Measurements from ENCODE around the gene POM121C.
"Not testable (repeated sequence)": the region's sequence is repeated elsewhere in the genome, so short reads cannot be mapped to it uniquely, and the experiment has no call there.

DNA sequence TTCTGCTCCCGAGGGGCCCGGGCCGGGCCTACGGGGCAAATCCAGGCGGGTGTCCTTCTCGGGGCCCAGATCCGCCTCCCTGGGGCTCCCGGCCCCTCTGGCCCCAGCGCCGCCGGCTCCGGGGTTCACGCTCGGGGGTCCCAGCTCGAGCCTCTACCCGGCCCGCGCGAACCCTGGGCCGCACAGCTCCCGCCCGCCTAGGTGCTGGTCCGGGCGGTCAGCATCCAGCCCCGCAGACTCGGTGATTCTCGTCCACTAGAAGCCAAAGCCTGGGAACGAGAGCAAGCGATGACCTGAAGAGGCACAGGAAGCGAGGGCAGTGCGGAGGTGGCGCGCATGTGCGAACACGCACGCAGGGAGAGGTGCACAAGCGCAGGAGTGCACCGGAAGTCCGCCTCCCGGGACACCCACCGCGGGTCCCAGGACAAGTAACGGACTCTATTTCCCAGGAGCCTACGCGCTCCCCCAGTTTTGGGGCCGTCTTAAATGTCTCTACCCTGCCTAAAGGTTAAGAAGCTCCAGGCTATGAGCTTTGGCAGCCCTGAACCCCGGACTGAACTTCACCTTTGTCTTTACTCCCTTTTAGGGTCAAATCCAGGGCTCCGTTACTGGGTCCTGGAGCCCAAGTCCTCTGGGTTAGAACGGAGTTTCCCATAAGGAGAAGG is at the start of gene POM121C:
- TF ChIP-seq EP300 (IDR thresholded peaks at IDR 0.05; ENCODE audit: borderline replicate concordance); CEBPB (IDR thresholded peaks at IDR 0.05); RAD21 (IDR thresholded peaks at IDR 0.05; ENCODE audit: low read depth); YY1 (IDR thresholded peaks at IDR 0.05; ENCODE audit: low read depth); EGR1 (IDR thresholded peaks at IDR 0.05); TEAD4 (IDR thresholded peaks at IDR 0.05): not testable (repeated sequence)
- TF ChIP-seq TAF1 (IDR thresholded peaks at IDR 0.05; ENCODE audit: low read depth) = peak; percentile 64
- TF ChIP-seq, protein P1, sequence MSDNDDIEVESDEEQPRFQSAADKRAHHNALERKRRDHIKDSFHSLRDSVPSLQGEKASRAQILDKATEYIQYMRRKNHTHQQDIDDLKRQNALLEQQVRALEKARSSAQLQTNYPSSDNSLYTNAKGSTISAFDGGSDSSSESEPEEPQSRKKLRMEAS (IDR thresholded peaks at IDR 0.05) = peak; percentile 69
- TF ChIP-seq, protein P2, sequence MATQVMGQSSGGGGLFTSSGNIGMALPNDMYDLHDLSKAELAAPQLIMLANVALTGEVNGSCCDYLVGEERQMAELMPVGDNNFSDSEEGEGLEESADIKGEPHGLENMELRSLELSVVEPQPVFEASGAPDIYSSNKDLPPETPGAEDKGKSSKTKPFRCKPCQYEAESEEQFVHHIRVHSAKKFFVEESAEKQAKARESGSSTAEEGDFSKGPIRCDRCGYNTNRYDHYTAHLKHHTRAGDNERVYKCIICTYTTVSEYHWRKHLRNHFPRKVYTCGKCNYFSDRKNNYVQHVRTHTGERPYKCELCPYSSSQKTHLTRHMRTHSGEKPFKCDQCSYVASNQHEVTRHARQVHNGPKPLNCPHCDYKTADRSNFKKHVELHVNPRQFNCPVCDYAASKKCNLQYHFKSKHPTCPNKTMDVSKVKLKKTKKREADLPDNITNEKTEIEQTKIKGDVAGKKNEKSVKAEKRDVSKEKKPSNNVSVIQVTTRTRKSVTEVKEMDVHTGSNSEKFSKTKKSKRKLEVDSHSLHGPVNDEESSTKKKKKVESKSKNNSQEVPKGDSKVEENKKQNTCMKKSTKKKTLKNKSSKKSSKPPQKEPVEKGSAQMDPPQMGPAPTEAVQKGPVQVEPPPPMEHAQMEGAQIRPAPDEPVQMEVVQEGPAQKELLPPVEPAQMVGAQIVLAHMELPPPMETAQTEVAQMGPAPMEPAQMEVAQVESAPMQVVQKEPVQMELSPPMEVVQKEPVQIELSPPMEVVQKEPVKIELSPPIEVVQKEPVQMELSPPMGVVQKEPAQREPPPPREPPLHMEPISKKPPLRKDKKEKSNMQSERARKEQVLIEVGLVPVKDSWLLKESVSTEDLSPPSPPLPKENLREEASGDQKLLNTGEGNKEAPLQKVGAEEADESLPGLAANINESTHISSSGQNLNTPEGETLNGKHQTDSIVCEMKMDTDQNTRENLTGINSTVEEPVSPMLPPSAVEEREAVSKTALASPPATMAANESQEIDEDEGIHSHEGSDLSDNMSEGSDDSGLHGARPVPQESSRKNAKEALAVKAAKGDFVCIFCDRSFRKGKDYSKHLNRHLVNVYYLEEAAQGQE (IDR thresholded peaks at IDR 0.05; ENCODE audit: low read depth) = not testable (repeated sequence)
